ENCODE results near the gene MUTYH.
A peak's percentile ranks its signal among the peaks of the same experiment; 100 is the strongest.
"Not testable (repeated sequence)": the region's sequence is repeated elsewhere in the genome, so short reads cannot be mapped to it uniquely, and the experiment has no call there.

The MUTYH gene

DNA sequence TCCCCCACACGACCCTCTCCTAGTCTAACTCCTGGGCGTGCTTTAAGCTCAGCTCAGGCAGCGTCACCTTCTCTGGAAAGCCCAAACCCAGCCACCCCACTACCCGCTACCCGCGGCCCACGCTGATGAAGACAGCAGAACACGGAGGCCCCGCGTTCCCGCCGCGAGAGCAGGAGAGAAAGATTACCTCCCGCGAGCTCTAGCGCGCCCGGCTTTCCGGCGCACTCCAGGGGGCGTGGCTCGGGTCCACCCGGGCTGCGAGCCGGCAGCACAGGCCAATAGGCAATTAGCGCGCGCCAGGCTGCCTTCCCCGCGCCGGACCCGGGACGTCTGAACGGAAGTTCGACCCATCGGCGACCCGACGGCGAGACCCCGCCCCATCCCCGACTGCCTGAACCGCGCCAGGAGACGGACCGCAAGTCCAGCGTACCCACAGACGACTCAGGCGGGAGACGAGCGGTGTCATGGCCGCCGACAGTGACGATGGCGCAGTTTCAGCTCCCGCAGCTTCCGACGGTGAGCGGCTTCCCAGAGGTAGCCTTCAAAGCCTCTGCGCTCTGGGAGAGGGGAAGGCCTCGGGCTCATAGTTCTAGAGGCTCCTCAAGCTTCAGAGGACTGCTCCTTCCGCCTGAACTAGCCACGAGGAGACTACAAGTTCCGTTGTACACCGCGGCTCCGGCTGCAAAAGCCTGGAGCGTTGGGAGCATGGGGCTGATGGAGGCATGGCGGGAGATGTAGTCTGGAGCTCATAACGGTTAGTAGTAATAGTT is at the start of gene MUTYH, which contains the start of gene TOE1:
MUTYH (minus strand) TSS at position 652 of the 770 bp plus-strand sequence. CDS start 5,935 bp downstream, outside the sequence.
TOE1 (plus strand) TSS at position 382 of the 770 bp plus-strand sequence; CDS start at position 465, 83 bp downstream.
- peak within 1 kb of the TSS; percentile 95 for H3K4me3 ChIP-seq (ENCODE audit: low read length)
- TF ChIP-seq, protein P1, sequence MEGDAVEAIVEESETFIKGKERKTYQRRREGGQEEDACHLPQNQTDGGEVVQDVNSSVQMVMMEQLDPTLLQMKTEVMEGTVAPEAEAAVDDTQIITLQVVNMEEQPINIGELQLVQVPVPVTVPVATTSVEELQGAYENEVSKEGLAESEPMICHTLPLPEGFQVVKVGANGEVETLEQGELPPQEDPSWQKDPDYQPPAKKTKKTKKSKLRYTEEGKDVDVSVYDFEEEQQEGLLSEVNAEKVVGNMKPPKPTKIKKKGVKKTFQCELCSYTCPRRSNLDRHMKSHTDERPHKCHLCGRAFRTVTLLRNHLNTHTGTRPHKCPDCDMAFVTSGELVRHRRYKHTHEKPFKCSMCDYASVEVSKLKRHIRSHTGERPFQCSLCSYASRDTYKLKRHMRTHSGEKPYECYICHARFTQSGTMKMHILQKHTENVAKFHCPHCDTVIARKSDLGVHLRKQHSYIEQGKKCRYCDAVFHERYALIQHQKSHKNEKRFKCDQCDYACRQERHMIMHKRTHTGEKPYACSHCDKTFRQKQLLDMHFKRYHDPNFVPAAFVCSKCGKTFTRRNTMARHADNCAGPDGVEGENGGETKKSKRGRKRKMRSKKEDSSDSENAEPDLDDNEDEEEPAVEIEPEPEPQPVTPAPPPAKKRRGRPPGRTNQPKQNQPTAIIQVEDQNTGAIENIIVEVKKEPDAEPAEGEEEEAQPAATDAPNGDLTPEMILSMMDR (conservative IDR thresholded peaks at IDR 0.05; ENCODE audit: low read length): no peak
- peak; percentile 88 for DNase-seq (ENCODE audit: low read depth)

DNA sequence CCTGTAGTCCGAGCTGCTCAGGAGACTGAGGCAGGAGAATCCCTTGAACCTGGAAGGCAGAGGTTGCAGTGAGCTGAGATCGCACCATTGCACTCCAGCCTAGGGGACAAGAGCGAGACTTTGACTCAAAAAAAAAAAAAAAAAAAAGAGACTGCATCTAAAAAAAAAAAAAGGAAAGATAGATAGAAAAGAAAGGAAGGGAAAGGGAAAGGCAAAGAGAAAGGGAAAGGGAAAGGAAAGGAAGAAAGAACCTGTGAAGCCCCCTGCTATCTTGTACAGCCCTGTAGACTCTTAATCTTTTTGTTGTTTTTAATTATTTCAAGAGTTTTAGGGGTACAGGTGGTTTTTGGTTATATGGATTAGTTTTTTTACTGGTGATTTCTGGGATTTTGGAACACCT is 46.0 kb upstream of the MUTYH start:
- no peak for DNase-seq (ENCODE audit: low read depth)
- no peak overlapping the region for H3K4me3 ChIP-seq (ENCODE audit: low read length)
- TF ChIP-seq, protein P1 (conservative IDR thresholded peaks at IDR 0.05; ENCODE audit: low read length): no peak

DNA sequence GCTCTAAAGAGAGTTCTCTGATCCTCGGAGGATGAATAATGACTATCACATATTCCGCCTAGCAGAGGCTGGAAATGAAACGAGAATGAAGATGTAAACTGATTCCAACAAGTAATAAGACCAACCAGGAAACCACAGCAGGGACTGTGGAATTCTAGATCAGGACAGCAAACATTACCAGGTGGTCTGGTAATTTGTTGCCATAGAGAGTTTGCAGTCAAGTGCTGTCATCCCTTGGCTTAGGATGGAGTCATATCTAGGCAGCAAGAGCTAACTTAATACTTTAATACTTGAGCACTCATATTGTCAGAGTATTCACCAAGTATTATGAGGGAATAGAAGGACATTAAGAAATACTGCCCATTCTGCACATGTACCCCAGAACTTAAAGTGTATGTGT is 45.1 kb upstream of the MUTYH start:
- TF ChIP-seq, protein P1 (conservative IDR thresholded peaks at IDR 0.05; ENCODE audit: low read length): no peak
- H3K4me3 ChIP-seq (ENCODE audit: low read length): no peak overlapping the region
- DNase-seq (ENCODE audit: low read depth): no peak

DNA sequence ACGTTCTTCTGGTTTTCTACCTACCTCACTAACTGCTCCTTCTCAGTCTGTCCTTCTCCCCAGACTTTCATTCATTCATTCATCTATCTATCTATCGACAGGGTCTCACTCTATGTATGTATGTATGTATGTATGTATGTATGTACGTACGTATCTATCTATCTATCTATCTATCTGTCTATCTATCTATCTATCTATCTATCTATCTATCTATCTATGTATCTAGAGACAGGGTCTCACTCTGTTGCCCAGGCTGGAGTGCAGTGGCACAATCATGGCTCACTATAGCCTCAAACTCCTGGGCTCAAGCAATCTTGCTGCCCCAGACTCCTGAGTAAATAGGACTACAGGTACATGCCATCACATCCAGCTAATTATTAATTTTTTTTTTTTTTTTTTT is 44.0 kb upstream of the MUTYH start:
- DNase-seq (ENCODE audit: low read depth); H3K4me3 ChIP-seq (ENCODE audit: low read length): not testable (repeated sequence)

DNA sequence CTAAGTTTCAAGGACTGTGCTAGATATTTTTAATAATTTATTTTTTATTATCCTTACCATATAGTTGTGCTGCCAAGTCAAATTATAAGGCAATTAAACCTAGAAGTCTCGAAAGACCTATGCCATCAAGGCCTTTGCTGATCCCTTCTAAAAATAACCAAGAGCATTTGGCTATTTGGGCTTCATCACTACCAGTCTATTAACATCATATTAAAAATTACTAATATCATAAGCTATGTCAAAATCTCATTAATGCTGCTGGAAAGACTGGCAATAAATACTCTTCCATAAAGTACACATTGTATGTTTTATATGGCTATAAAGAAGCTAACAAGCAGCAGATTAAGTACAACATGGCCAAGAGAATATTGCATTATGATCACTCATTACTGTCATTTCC is 43.0 kb upstream of the MUTYH start:
- no peak overlapping the region for H3K4me3 ChIP-seq (ENCODE audit: low read length)
- DNase-seq (ENCODE audit: low read depth): no peak
- TF ChIP-seq, protein P1 (conservative IDR thresholded peaks at IDR 0.05; ENCODE audit: low read length): no peak

DNA sequence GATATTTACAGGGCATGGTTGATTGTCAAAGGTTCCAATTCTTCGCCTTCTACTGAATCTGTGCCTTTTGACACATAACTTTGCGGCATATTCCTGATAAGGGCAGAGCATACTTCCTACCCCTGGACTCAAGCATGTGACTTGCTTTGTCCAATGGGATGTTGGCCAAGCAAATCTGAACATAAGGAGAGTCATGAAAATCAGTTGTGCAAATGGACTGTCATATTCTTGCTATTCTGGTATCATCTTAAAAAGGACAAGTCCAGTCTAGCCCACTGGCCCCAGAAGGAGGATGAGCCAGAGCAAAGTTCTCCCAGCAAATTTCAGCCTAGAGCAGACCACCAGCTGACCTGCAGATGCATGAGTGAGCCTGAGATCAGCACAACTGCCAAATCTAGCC is 41.0 kb upstream of the MUTYH start:
- no peak for DNase-seq (ENCODE audit: low read depth)
- no peak overlapping the region for H3K4me3 ChIP-seq (ENCODE audit: low read length)
- TF ChIP-seq, protein P1 (conservative IDR thresholded peaks at IDR 0.05; ENCODE audit: low read length): no peak

DNA sequence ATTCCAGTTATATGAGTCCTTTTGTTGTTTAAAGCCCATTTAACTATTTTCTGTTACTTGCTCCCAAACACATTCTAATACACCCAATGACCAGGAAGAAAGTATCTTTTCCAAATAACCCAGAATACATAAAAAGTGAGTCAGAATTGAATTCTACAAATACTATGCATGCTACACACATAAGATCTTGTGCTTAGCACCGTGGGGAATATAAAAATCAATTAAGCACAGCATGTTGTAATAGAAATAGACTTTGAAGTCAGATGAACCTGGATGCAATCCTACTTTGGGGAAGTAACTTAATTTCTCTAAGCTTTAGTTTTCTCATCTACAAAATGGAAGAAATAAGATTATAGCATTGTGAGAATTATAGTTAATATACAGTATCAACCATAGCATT is 40.5 kb upstream of the MUTYH start:
- no peak for DNase-seq (ENCODE audit: low read depth)
- TF ChIP-seq, protein P1 (conservative IDR thresholded peaks at IDR 0.05; ENCODE audit: low read length): no peak
- no peak overlapping the region for H3K4me3 ChIP-seq (ENCODE audit: low read length)
